Subcutaneous adipose tissue (tissue), 4 donors: ENCODE results near the gene CPE. TPM values are rescaled to one million over a fixed set of nuclear protein-coding genes. Genes with fewer than 3 reads are reported as not detected.

Source experiments
- total RNA-seq, 4 donors: library from RNA; depleted of rRNA; stranded (reverse); fragments of >200 nt; gene quantifications; one replicate each; pipeline ENCODE4 v1.1.0, GENCODE V29; 2016
- TF ChIP-seq, protein P1 (sequence below): fragments of 450-650 bp; IDR thresholded peaks from one replicate; pipeline ENCODE4 v1.5.1; 2016; ENCODE audit warnings: low read depth, mild to moderate bottlenecking, control low read depth, antibody characterized with exemption, moderate library complexity

CPE gene
- total RNA-seq, 4 donors from 2014 or later: 81.0 to 122 (median 99.6) TPM

GRCh38 chr4:165426331-165426730 lies 47.5 kb downstream of the CPE start:
- TF ChIP-seq, protein P1, sequence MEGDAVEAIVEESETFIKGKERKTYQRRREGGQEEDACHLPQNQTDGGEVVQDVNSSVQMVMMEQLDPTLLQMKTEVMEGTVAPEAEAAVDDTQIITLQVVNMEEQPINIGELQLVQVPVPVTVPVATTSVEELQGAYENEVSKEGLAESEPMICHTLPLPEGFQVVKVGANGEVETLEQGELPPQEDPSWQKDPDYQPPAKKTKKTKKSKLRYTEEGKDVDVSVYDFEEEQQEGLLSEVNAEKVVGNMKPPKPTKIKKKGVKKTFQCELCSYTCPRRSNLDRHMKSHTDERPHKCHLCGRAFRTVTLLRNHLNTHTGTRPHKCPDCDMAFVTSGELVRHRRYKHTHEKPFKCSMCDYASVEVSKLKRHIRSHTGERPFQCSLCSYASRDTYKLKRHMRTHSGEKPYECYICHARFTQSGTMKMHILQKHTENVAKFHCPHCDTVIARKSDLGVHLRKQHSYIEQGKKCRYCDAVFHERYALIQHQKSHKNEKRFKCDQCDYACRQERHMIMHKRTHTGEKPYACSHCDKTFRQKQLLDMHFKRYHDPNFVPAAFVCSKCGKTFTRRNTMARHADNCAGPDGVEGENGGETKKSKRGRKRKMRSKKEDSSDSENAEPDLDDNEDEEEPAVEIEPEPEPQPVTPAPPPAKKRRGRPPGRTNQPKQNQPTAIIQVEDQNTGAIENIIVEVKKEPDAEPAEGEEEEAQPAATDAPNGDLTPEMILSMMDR: no peak

DNA sequence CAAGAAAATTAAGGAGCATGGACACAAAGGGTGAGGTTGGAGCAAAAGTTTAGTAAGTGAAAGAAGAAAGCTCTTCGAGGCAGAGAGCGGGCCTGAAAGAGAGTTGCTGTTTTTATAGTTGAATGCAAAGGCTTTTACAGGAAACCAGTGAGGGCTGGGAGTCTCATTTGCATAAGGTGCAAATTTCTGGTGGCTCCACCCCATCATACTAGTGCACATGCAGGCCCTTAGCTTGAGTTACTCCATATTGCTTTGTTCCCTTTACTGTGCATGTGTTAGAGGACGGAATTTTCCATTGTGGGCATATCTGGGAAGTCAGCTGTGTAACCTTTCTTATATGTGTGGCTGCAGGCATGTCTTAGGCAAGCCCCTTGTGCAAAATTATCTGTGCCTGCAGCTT lies 48.0 kb downstream of the CPE start:
- TF ChIP-seq, protein P1: no peak

DNA sequence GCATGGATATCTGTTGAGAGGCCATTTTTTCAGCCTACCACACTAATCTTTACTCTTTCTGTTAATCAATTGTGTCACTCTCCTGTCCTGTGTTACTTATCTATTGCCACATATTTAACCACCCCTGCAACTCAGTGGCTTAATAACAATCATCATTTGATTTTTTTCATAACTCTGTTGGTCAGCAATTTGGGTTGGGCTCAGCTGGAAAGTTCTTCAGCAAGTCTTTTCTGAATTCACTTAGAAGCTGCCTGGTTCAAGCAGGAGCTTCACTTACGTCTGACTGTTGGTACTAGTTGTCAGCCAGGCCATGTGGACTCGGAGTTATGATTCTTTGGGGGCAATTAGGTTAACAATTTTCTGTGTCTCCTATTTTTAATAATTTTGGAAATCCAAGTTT lies 50.1 kb downstream of the CPE start:
- TF ChIP-seq, protein P1: no peak

DNA sequence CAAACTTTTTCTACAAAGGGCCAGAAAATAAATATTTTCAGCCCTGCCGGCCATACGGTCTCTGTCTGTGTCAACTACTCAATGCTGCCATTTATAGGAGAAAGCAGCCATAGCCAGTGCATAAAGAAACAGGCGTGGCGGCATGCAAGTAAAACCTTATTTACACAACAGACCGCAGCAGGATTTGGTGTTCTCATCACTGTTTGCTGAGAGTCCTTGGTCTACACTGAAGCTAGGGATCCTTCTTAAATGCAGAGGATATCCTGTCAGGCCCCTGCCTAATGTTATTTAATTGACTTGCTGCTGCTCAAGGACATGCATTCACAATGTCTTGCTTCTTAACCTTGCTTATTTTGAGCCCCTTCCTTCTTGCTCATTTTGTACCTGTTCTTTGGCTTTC lies 54.7 kb downstream of the CPE start:
- TF ChIP-seq, protein P1: no peak

GRCh38 chr4:165437691-165438090 lies 58.9 kb downstream of the CPE start:
- TF ChIP-seq, protein P1: no peak

- TF ChIP-seq, protein P1: no peak
These were observed 60.5 kb downstream of the CPE start for GRCh38 chr4:165439344-165439743.

GRCh38 chr4:165439981-165440380 lies 61.2 kb downstream of the CPE start:
- TF ChIP-seq, protein P1: no peak
